Activated B cell treated with CpG ODN at 0.5 μM for 24 hours (primary cell): ENCODE results near the gene ANKRD13D. TPM values are rescaled to one million over a fixed set of nuclear protein-coding genes. Genes with fewer than 3 reads are reported as not detected.

ENCODE experiments used
- ATAC-seq: fragments of 200-7000 bp; cut with Tn5 transposase; one replicate; pipeline ENCODE4 v1.10.0; 2021; ENCODE audit warnings: low read depth, mild to moderate bottlenecking, moderate library complexity
- CTCF ChIA-PET: fragments of 350-600 bp; sonication (Branson Sonifier 250); formaldehyde crosslinking; loops from one replicate; lab custom pipeline; 2021; ENCODE audit warnings: antibody characterized with exemption; lab: Charles Lee
- POLR2A ChIA-PET: fragments of 350-600 bp; sonication (Branson Sonifier 250); formaldehyde crosslinking; loops from one replicate; lab custom pipeline; 2021; ENCODE audit warnings: antibody characterized with exemption; lab: Charles Lee
- DNase-seq: peaks from one replicate; pipeline ENCODE4 v3.0.0; 2022
- H3K27ac Mint-ChIP-seq: one replicate; pipeline ENCODE4 v1.8.0; 2020; ENCODE audit warnings: mixed read lengths
- H3K27me3 Mint-ChIP-seq: one replicate; pipeline ENCODE4 v1.8.0; 2021; ENCODE audit warnings: mixed read lengths
- H3K36me3 Mint-ChIP-seq: one replicate; pipeline ENCODE4 v1.8.0; 2021; ENCODE audit warnings: low read depth, mixed read lengths
- H3K4me1 Mint-ChIP-seq: one replicate; pipeline ENCODE4 v1.8.0; 2021; ENCODE audit warnings: mixed read lengths
- H3K4me3 Mint-ChIP-seq: one replicate; pipeline ENCODE4 v1.8.0; 2020; ENCODE audit warnings: mild to moderate bottlenecking, mixed read lengths
- H3K9me3 Mint-ChIP-seq: one replicate; pipeline ENCODE4 v1.8.0; 2020; ENCODE audit warnings: mixed read lengths
- CTCF ChIP-seq: fragments of 200-600 bp; IDR thresholded peaks from one replicate; pipeline ENCODE4 v1.8.0; 2022; ENCODE audit warnings: antibody characterized with exemption, mild to moderate bottlenecking
- intact Hi-C: fragments of 100-400 bp; cut with micrococcal nuclease; formaldehyde crosslinking; loops from one replicate; pipeline ENCODE4 v1.15.1; 2024
- total RNA-seq: library from RNA; stranded (reverse); gene quantifications from 2 replicates; pipeline ENCODE4 v1.2.3, GENCODE V29; 2022

Gene ANKRD13D
- total RNA-seq, 1 donor from 2014 or later: 116 TPM

GRCh38 chr11:67268081-67268961 lies 20.8 kb upstream of the ANKRD13D start:
- ATAC-seq: peak; percentile 64
- Mint-ChIP-seq H3K36me3 (peaks cover 38% of the 10 kb centered on the region), H3K27me3 (no peaks in the 10 kb centered on the region), H3K9me3 (no peaks in the 10 kb centered on the region), H3K4me1 (peaks cover 73% of the 10 kb centered on the region), H3K4me3 (peak overlapping the region; percentile 92), H3K27ac (peak overlapping the region; percentile 98)
- ChIA-PET CTCF (interaction anchor here (0.9 to 3.2 kb wide), 10 partner anchors 10 to 115 kb away, joined by 3 to 26 read pairs (median 5); partner anchors contain the start of gene ANKRD13D), POLR2A (interaction anchor here (0.7 to 9.6 kb wide), 22 partner anchors 8 to 426 kb away, joined by 3 to 280 read pairs (median 3); partner anchors contain the start of genes ANKRD13D, POLD4, PPP1CA and RAD9A)
- intact Hi-C loops: loop anchor here (1.0 to 2.0 kb wide), 5 partner anchors 9 to 238 kb away; partner anchors contain the start of gene POLD4
- DNase-seq: peak; percentile 53
- no peak for TF ChIP-seq CTCF

GRCh38 chr11:67268962-67269268 lies 20.2 kb upstream of the ANKRD13D start:
- TF ChIP-seq CTCF: no peak
- peaks cover 78% of the 10 kb centered on the region for H3K4me1 Mint-ChIP-seq
- H3K27me3 Mint-ChIP-seq: no peaks in the 10 kb centered on the region
- DNase-seq (no peak), ATAC-seq (no peak)
- peaks cover 38% of the 10 kb centered on the region for H3K36me3 Mint-ChIP-seq
- intact Hi-C loops: loop anchor here (1.0 to 2.0 kb wide), 5 partner anchors 8 to 238 kb away; partner anchors contain the start of gene POLD4
- CTCF ChIA-PET: interaction anchor here (1.3 to 3.2 kb wide), 3 partner anchors 9 to 114 kb away, joined by 3 to 26 read pairs (median 15); no protein-coding TSS in a partner anchor
- POLR2A ChIA-PET: interaction anchor here (1.1 to 9.6 kb wide), 9 partner anchors 10 to 426 kb away, joined by 3 to 280 read pairs (median 22); partner anchors contain the start of genes ANKRD13D, POLD4 and PPP1CA
- H3K4me3 Mint-ChIP-seq: peak overlapping the region; percentile 92
- H3K27ac Mint-ChIP-seq: peak overlapping the region; percentile 98
- no peaks in the 10 kb centered on the region for H3K9me3 Mint-ChIP-seq

GRCh38 chr11:67269401-67270255 lies 19.5 kb upstream of the ANKRD13D start:
- DNase-seq (no peak), ATAC-seq (no peak)
- Mint-ChIP-seq H3K4me3 (peak overlapping the region; percentile 92), H3K9me3 (no peaks in the 10 kb centered on the region), H3K4me1 (peaks cover 85% of the 10 kb centered on the region), H3K27me3 (no peaks in the 10 kb centered on the region), H3K36me3 (peaks cover 41% of the 10 kb centered on the region), H3K27ac (peak overlapping the region; percentile 98)
- no peak for TF ChIP-seq CTCF
- intact Hi-C loops: loop anchor here (2.0 kb wide), 1 partner anchor 237 kb away; no protein-coding TSS in a partner anchor
- ChIA-PET POLR2A (interaction anchor here (0.7 to 9.6 kb wide), 13 partner anchors 9 to 132 kb away, joined by 3 to 280 read pairs (median 10); partner anchors contain the start of genes ANKRD13D, POLD4, PPP1CA and RAD9A), CTCF (interaction anchor here (0.9 to 3.4 kb wide), 4 partner anchors 13 to 113 kb away, joined by 3 to 26 read pairs (median 12); partner anchors contain the start of gene ANKRD13D)

GRCh38 chr11:67270256-67271204 lies 18.6 kb upstream of the ANKRD13D start:
- intact Hi-C loops: no loop called here
- peaks cover 45% of the 10 kb centered on the region for H3K36me3 Mint-ChIP-seq
- no peak for ATAC-seq
- H3K27me3 Mint-ChIP-seq: no peaks in the 10 kb centered on the region
- ChIA-PET CTCF (interaction anchor here (0.9 to 3.4 kb wide), 5 partner anchors 9 to 112 kb away, joined by 3 to 20 read pairs (median 4); partner anchors contain the start of gene ANKRD13D), POLR2A (interaction anchor here (0.7 to 9.6 kb wide), 11 partner anchors 9 to 131 kb away, joined by 3 to 280 read pairs (median 10); partner anchors contain the start of genes ANKRD13D, POLD4, PPP1CA and RAD9A)
- TF ChIP-seq CTCF: no peak
- peak overlapping the region; percentile 98 for H3K27ac Mint-ChIP-seq
- H3K4me1 Mint-ChIP-seq: peaks cover 89% of the 10 kb centered on the region
- peak; percentile 17 for DNase-seq
- H3K9me3 Mint-ChIP-seq: no peaks in the 10 kb centered on the region
- H3K4me3 Mint-ChIP-seq: peak overlapping the region; percentile 92
